Dermis microvascular lymphatic vessel endothelial cell (primary cell): Measurements from ENCODE around the gene ENTPD2. TPM values are rescaled to one million over a fixed set of nuclear protein-coding genes. Genes with fewer than 3 reads are reported as not detected.
"Not testable (repeated sequence)": the region's sequence is repeated elsewhere in the genome, so short reads cannot be mapped to it uniquely, and the experiment has no call there.

ENCODE experiments used
- DNase-seq, 2 donors: peaks; one replicate each; pipeline versions ENCODE4 v3.0.0 to v3.0.0-alpha.2; 2010; ENCODE audit warnings: low read depth in 2 of 2
- total RNA-seq: library from RNA; depleted of rRNA; stranded (reverse); fragments of >200 nt; gene quantifications from 2 replicates; pipeline ENCODE4 v1.2.1, GENCODE V29; 2014

The ENTPD2 gene
- total RNA-seq, 1 donor from 2014 or later, result not detected

DNA sequence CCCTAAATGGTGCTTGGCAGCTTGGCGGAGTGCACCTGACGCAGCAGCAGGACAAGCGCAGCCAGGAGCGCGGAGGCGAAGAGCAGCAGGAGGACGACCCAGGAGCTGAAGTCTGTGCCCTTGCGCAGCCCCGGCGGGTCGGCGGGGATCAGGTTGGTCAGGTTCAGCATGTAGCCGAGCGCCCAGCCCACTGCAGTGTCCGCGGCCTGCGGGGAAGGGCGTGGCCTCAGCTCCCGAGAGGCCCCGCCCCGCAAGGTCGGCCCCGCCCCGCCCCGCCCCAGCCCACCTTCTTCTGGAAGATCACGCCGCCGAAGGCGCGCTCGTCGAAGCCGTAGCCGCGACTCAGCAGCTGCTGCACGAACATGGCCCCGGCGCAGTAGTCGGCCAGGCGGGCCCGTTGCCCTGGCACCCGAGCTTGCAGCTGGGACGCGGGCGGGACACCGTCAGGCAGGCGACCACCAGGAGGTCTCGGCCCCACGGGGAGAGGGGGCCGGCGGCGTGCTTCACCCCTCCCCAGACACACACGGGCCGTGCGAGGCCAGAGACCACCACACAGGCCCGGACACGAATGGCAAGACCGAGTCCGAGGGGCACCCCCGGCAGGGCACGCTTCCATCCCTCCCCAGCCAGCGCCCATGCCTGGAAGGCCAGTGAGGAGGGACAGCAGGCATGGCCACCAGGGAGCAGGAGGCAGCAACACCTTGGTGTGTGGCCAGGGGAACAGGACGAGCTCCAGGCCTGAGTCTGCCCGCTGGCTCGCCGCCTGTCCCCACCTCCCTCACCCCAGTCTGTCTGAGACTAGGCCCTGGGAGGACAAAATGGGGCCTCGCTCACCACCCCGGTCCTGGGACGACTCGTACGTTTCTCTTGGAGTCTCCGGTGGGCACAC lies 5.0 kb downstream of the ENTPD2 start:
- DNase-seq, result no peak

DNA sequence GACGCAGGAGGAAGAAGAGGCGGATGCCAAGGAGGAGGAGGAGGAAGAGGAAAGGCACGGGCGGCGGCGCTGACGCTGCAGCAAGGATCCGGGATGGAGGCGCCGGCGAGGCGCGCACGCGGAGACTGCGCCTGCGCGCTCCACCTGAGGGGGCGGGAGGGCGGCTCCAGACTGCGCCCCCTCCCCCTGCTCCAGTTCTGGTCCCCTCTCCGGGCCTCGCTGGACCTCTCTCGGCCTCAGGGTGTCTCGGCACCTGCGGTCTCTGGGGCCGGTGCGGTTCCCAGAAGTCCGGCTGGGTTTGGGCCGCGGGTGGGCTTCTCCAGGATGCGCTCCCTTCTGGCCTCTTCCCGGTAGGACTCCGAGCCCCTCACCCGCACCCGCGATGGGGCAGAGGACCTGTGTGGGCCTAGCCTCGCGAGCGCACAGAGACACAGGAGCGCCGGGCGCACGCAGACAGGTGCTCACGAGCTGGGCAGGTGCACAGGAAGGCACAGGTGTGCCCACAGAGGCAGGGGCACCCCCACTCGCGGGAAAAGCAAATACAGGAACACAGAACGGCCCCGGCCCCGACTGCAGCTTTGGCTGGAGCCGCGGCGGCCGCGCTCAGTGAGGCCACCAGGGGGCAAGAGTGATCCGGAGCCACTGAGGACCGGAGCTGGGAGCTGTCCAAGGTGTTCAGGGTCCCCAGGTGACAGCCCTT lies 7.6 kb downstream of the ENTPD2 start, which contains the start of gene NPDC1:
Gene NPDC1, minus strand, starts transcription at position 90 of the 700 bp plus-strand sequence. CDS start 188 bp downstream, outside the sequence.
- peak; percentile 57 to 83 for DNase-seq

DNA sequence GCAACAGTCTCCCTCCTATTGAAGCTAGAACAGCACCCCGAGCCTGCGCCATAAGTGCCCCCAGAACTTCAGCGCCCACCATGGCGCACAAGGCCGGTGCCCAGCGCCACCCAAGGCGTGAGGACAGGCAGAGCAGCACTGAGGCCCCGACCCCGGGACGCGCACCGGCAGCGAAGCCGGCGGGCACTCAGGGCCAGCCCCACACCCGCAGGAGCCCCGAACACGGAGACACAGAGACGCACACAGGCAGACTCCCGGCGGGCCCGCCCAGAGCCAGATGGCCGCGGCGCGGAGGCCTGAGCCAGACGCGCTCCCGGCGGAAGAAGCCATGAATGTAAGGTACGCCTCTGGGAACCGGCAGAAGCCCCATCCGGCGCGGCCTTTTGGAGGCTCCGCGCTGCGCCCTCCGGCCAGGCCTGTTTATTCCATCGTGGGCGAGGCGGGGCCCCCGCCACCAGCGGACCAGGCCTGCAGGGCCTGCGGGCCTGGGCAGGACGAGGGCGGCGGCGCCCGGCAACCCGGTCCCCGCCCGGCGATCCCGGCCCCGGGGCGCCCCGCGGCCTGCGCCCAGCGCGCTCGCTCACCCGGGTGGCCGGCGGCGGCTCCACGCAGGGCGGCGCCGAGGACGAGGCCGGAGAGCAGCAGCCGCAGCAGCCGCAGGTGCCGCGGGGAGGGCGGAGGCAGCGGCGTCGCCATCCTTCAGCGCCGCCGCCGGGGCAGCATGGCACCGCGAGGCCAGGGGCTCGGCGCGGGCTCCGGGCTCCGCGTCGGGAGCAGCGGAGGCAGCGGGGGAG lies 8.4 kb downstream of the ENTPD2 start:
- DNase-seq, result peak in 1 of 2 donors; percentile 53

DNA sequence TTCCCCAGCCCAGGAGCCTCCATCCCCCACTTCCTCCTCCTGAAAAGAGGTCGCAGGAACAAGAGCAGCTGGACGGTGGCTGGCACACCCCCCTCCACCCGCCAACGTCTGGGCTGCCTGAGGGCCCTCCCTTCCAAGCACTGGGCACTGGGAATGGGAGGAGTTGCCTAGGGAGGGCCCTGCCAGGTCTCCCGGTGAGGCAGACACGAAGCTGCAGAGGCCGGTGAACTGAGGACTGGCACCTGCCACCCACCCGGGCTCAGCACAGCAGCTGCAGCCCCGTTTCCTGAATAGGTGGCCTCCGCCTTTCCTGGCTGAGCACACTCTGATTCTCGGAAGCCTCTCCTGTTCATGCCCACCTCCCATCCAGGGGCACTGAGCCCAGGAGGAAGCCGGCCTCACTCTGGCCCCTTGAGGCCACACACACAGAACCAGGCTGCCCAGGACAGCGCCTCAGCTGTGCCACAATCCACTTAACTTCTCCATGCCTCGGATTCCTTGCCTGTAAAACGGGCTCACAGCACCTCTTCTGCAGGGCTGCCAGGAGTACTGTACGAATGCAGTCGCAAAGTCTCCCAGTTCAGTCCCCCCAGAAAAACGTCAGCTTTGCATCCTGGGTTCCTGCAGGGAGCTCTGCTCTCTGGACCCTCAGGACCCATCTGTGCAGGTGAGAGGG lies 9.2 kb downstream of the ENTPD2 start:
- DNase-seq, result no peak

DNA sequence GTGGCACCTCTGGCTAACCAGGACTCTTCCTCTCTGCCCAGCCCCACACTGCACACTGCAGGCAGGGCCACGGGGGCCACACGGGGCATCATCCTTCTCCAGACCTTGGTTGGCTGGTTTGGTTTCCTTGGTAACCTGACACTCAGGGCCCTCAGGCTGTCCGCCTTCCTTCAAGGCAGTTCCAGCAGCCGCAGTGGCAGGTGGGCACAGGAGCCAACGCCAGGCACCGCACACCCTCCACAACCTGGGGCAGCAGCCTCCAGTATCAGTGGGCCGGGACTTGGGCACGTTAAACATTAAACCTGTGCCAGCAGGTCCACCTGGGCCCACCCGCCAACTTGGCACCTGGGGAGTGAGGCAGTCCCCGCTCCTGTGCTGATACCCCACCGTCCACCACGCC lies 9.8 kb downstream of the ENTPD2 start:
- no peak for DNase-seq

DNA sequence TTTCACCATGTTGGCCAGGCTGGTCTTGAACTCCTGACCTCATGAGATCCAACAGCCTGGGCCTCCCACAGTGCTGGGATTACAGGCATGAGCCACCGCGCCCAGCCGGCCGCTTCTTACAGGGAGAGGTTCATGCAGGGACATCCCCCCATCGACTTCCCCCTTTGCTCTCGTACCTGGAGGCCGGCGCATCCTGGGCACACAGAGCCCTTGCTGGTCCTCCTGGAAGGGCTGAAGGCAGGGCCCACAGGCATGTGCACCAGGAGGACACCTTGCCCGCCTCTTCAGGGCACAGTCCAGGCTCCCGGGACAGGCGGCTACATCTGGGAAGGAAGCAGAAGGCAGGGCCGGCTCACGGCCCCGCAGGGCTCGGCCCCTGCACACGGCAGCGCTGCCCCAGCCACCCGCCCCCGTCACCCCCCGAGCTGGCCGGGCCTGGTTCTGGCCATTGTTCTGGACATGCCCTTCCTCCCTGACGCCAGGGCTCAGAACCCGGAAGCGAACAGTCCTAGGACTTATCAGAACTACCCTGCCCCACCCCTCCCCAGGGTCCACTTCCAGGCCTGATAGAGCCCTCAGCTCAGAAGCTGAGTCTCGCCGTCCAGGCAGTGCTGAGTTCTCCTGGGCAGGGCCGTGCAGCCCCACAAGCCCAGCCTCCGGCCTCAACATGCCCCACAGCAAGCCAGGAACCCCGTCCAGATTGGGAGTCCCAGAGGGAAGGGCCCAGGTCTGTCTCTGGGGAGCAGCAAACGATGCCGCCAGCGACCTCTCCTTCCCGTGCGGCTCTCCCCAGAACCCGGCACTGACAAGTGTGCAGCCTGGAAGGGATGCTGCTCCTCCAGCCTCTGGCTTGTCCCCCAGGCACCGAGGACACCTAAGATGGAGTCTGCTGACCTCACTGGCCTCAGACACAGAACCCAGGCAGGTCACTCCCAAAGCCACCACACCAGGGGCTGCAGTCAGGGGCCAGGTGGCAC lies 10.8 kb downstream of the ENTPD2 start:
- DNase-seq, result no peak

DNA sequence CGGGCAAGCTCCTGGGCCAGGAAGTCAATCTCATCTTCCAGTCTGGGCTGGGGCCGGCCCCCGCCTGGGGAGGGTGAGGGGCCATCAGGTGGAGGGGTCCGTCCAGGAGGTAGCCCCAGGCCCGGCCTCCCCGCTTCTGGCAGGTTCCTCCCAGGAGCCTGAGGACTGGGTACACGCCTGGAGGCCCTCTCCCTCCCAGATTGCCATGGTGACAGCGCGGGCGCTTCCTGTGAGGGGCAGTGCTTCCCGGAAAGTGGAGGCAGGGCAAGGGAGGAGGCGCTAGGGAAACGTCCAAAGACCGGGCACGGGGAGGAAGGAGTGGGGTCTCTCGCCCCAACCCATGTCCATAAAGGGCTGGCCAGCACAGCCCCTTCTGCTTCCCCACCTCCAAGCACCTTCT lies 12.7 kb downstream of the ENTPD2 start:
- no peak for DNase-seq

DNA sequence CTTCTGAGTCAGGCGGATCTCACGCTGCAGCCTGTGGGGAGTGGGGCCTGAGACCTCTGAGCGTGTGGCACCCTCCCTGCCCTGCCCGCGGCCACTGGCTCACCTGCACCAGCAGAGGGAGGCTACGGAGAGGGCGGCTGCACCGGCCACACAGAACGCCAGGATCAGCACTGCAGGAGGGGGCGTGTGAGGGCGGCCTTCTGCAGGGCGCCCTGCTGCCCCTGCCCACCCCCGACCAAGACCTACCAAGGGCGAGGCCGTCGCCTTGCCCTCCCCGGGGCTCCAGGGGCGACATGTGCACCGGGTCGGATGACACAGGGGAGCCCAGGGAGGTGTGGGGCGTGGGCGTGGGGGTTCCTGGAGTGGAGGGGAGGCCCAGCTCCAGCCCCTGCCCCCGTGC lies 13.3 kb downstream of the ENTPD2 start:
- no peak for DNase-seq

DNA sequence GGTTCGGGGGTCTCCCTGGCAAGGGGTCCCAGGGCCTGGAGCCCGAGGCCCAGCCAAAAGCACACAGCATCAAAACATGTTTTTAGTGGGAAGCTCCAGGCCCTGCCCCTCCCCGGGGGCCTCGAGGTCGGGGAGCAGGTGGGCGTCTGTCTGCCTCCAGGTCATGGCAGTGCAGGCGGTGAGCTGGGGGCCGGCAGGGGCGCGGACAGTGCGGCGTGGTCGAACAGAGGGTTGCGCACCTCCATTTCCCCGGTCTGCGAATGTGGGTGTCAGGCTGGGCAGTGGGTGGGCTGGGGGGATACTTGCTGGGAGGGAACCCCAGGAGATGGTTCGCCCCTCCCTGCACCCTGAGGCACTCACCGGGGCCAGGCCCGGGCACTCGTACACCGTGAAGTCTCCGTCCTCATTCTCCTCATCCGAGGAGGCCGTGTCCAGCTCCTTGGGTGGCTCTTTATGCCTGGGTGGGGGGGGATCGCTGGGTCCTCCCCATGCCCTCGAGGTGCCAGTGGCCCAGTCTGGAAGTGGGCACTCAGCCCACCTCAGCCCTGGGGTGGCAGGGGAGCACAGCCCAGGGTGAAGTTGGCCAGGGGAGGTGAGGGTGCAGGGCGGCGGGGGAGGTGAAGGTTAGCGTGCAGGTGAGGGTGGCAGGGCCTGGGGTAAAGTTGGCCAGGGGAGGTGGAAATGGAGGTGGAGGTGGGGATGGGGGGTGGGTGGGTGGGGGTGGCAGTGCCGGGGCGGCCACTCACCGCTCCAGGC lies 14.1 kb downstream of the ENTPD2 start:
- DNase-seq, result no peak

DNA sequence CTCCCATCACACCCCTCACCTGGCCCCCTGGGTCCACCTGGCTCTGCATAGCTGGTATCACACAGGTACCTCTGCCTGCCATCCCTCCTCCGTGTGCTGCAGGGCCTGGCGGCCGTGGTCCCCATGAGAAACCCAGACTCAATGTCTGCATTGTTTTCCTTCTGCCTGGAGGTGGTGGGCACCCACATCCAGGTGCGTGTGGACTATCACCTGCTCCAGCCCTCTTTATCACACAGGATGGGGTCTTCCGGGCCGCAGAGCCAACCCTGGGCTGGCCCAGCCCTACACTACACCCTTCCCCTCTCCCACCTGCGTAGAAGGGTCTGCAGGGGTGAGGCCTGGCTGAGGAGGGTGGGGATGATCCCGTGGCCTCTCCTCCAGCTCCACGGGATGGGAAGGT lies 14.9 kb downstream of the ENTPD2 start:
- no peak for DNase-seq

DNA sequence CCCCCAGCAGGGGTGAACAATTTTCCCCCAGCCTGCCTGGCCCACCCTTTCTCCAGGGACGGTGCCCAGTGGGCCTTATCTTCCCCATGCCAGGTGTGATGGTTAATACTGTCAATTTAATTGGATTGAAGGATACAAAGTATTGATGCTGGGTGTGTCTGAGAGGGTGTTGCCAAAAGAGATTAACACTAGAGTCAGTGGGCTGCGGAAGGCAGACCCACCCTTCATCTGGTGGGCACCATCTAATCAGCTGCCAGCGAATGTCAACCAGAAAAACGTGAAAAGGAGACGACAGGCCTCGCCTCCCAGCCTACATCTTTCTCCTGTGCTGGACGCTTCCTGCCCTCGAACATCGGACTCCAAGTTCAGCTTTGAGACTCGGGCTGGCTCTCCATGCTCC lies 16.4 kb downstream of the ENTPD2 start:
- DNase-seq, result no peak

DNA sequence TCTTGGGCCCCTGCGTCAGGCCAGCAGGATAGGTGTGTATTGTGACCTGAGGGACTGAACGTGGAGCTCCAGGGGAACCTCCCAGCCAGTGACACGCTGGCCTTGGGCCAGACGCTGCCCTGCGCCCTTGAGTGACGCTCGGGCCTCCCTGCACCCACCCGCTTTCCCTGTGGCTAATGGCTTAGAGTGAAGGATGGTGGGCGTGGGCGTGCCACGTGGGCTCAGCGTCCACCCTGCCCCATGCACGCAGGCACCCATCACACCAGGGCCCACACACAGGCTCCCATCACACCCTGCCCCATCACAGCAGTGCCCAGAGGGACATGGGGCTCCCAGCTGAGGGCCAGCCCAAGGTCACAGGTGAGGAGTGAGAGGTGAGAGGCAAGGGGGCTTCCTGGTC lies 16.8 kb downstream of the ENTPD2 start:
- DNase-seq, result no peak

DNA sequence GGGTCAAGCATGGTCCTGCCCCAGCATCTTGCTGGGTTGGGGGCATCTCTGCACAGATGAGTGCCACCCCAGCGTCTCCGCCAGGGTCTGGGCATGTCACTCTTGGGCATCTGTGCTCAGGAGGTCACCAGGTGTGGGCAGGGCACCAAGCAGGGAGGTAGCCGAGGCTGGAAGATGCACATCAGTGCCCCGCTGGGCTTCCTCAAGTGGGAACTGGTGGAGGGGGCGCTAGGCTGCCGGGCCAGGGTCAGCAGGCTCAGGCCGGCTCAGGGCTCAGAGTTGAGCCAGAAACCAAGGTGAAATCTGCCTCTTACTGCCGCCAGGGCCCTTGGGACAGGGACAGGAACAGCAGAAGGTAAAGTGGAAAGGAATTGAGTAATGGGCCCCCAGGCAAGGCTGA lies 17.9 kb downstream of the ENTPD2 start:
- DNase-seq, result no peak

DNA sequence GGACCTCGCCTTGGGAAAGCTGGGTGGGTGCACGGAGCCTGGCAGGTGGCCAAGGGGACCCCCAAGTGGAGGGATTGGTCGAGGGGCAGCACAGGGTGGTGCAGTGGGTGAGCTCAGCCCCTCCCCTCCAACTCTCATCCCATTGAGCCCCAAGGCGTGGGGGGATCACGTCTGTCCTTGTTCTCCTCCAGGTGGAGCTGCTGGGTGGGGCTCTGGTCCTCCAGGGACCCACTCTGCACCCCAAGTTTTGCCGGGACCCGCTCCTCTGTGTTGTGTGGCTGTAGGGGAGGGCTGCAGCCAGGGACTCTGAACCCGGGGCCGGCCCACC lies 18.4 kb downstream of the ENTPD2 start:
- no peak for DNase-seq

DNA sequence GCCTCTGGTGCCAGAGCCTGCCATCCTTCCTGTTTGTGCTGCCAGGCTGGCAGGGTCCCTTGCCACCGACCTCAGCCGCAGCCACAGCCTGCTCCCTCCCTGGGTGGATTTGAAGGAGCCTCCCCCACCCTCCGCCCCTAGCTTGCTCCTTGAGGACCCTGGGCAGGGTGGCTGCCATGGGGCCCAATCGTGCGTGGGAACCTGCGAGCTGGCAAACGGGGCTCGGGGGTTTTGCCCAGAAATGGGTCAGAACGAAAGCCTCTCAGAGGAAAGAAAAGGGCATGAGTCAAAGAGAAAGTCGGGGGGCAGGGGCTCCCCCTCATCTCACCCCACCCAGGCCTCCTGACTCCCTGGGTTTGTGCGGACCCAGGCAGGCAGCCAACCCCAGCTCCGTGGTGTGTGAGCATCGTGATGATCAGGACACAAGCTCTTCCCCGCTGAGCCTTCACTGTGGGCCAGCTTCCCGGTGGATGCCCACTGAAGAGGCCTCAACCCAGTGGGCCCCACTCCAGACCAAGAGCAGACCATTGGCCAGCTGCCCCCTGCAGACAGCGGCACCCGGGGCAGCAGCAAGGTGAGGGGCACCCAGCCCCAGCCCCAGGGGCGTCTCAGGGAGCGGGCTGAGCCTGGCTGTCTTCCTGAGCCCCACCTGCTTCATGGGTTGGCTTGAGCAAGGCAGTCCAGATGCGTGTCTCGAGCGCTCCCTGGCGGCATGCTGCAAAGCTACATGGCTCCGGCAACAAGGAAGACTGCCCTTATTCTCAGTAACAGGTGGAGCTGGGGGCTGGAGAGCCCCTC lies 19.0 kb downstream of the ENTPD2 start:
- DNase-seq, result peak; percentile 68 to 85

DNA sequence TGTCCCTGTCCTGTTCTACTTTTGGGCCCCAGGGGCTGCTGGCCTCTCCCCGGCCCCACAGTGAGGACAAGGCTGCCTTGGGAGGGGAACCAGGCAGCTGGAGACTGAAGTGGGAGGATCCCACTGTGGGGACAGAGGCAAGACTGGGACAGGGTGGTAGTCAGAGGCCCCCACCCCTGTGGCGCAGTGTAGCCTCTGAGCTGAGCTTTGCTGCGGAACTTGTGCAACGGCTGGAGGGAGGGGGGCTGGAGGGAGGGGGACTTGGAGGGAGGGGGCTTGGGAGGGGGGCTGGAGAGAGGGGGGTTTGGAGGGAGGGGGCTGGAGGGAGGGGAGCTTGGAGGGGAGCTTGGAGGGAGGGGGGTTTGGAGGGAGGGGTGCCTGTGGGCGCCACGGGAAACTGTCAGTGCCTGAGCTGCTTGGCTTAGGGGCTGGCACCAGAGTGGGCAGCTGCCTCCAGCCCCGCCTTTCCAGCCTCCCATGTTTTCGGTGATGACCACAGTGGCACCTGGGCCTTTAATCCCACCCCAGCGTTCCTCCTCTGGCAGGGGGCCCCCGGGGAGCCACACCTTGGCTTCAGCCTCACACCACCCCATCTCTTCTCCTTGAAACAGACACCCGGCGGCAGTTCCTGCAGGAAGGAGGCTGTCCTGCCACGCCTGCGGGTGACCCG lies 19.7 kb downstream of the ENTPD2 start:
- no peak for DNase-seq

DNA sequence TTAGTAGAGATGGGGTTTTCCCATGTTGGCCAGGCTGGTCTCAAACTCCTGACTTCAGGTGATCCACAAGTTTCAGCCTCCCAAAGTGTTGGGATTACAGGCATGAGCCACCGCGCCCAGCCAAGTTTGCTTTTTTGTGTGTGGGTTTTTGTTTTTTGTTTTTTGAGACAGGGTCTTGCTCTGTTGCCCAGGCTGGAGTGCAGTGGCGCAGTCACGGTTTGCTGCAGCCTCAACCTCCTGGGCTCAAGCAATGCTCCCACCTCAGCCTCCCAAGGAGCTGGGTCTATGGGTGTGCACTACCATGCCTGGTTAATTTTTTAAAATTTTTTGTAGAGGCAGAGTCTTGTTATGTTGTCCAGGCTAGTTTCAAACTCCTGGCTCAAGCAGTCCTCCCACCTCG lies 20.4 kb downstream of the ENTPD2 start:
- DNase-seq, result not testable (repeated sequence)

DNA sequence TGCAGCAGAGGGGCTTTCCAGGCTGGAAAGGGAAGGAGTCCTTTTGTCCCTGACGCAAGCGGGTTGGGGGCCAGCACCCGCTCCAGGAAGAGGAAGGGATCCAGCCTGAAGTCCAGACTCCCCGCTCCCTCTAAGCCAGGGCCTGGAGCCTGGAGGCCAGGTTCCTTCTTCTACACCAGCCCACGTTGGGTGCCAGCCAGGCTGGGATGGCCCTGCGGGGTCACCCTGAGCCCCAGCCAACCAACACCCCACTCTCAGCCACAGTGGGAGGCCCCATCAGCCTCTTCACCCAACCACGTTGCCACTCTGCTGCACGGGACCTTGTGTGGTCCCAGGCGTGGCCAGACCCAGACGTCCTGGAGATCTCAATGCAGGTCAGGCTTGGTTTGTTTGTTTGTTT lies 21.0 kb downstream of the ENTPD2 start:
- no peak for DNase-seq
